Endothelial cell of umbilical vein (primary cell): Measurements from ENCODE around the gene AQP1. TPM values are rescaled to one million over a fixed set of nuclear protein-coding genes. Genes with fewer than 3 reads are reported as not detected.

Experiments used
- BruUV-seq: library from RNA; stranded (reverse); fragments of 400-500 nt; replicated peaks from 2 replicates; lab custom pipeline; 2021; lab: Mats Ljungman, UMichigan
- CTCF ChIA-PET: fragments of 300-600, 350-600 bp; sonication (Branson Sonifier 250); formaldehyde crosslinking; loops from one replicate; lab custom pipeline; 2021; ENCODE audit warnings: antibody characterized with exemption, inconsistent platforms; lab: Charles Lee
- POLR2A ChIA-PET: fragments of 300-600, 350-600 bp; sonication (Branson Sonifier 250); formaldehyde crosslinking; loops from one replicate; lab custom pipeline; 2021; ENCODE audit warnings: antibody characterized with exemption, inconsistent platforms; lab: Charles Lee
- DNase-seq: peaks from one replicate; pipeline ENCODE4 v3.0.0-alpha.2; 2011; ENCODE audit warnings: low read depth, low spot score
- FAIRE-seq: peaks from 2 replicates; lab custom pipeline; 2011; peaks lifted over from hg19 to GRCh38; lab: Jason Lieb, UNC
- H2AFZ ChIP-seq: 2 replicates; pipeline ENCODE4 v1.6.0; 2012; ENCODE audit warnings: low read depth, low read length, control low read depth, inconsistent platforms
- H3K27ac ChIP-seq: 2 replicates; pipeline ENCODE4 v1.5.1; 2011; ENCODE audit warnings: low read depth, mild to moderate bottlenecking, control low read depth, low read length, moderate library complexity; ENCODE audit not compliant: insufficient read depth
- H3K27me3 ChIP-seq, 2 experiments: 2 replicates each; pipeline versions ENCODE4 v1.6.0 to v1.6.1; 2011; ENCODE audit warnings: low read length in 2 of 2, mixed read lengths in 1 of 2; ENCODE audit not compliant: control insufficient read depth in 2 of 2, insufficient read depth in 2 of 2
- H3K36me3 ChIP-seq, 2 experiments: 2 replicates in 1 of 2; 3 replicates in 1 of 2; pipeline ENCODE4 v1.5.1; 2011; ENCODE audit warnings: low read length in 2 of 2, mild to moderate bottlenecking in 1 of 2, moderate library complexity in 1 of 2; ENCODE audit not compliant: control insufficient read depth in 2 of 2, insufficient read depth in 2 of 2; ENCODE audit errors: extremely low read depth in 1 of 2
- H3K4me1 ChIP-seq: 3 replicates; pipeline ENCODE4 v1.5.1; 2011; ENCODE audit warnings: mild to moderate bottlenecking, low read length; ENCODE audit not compliant: control insufficient read depth, insufficient read depth; ENCODE audit errors: extremely low read depth
- H3K4me2 ChIP-seq: 2 replicates; pipeline ENCODE4 v1.6.1; 2011; ENCODE audit warnings: low read length, control low read depth, mixed read lengths; ENCODE audit not compliant: insufficient read depth
- H3K4me3 ChIP-seq, 3 experiments: fragments of 200-600 bp in 1 of 3; sonication (generic), shearing (Covaris generic) in 1 of 3; replicated peaks in 1 of 3; 2 replicates each; pipeline ENCODE4 v1.5.1; 2011 to 2016; ENCODE audit warnings: control low read depth in 3 of 3, low read length in 3 of 3, mild to moderate bottlenecking in 2 of 3, inconsistent platforms in 1 of 3, low read depth in 1 of 3, moderate library complexity in 1 of 3; ENCODE audit not compliant: insufficient read depth in 1 of 3
- H3K79me2 ChIP-seq: 2 replicates; pipeline ENCODE4 v1.6.0; 2012; ENCODE audit warnings: low read length, inconsistent platforms; ENCODE audit not compliant: control insufficient read depth, insufficient read depth
- H3K9ac ChIP-seq: replicated peaks from 2 replicates; pipeline ENCODE3; 2011; ENCODE audit warnings: low read length, control low read depth; ENCODE audit not compliant: insufficient read depth; ENCODE audit errors: extremely low read depth
- H3K9me1 ChIP-seq: replicated peaks from 3 replicates; pipeline ENCODE4 v1.6.0; 2011; ENCODE audit warnings: mild to moderate bottlenecking, low read length; ENCODE audit not compliant: control insufficient read depth, insufficient read depth; ENCODE audit errors: extremely low read depth
- H3K9me3 ChIP-seq: replicated peaks from 2 replicates; pipeline ENCODE4 v1.5.1; 2012; ENCODE audit warnings: low read length, inconsistent platforms; ENCODE audit not compliant: control insufficient read depth, insufficient read depth
- H4K20me1 ChIP-seq: replicated peaks from 2 replicates; pipeline ENCODE3; 2011; ENCODE audit warnings: mild to moderate bottlenecking, low read length; ENCODE audit not compliant: control insufficient read depth, insufficient read depth; ENCODE audit errors: extremely low read depth
- EZH2 ChIP-seq: IDR thresholded peaks from 2 replicates; pipeline ENCODE4 v1.6.1; 2012; ENCODE audit warnings: borderline replicate concordance, low read depth, mild to moderate bottlenecking, moderate library complexity, low read length, inconsistent platforms; ENCODE audit not compliant: severe bottlenecking
- FOS ChIP-seq: IDR thresholded peaks from 2 replicates; pipeline ENCODE4 v1.6.1; 2011; ENCODE audit warnings: mild to moderate bottlenecking, low read length, moderate library complexity, borderline replicate concordance; ENCODE audit not compliant: insufficient read depth
- GATA2 ChIP-seq: IDR thresholded peaks from 2 replicates; pipeline ENCODE4 v1.7.0; 2011; ENCODE audit warnings: low read depth, mild to moderate bottlenecking, moderate library complexity, mixed read lengths, low read length; ENCODE audit not compliant: insufficient read length, insufficient read depth
- JUN ChIP-seq: IDR thresholded peaks from 2 replicates; pipeline ENCODE4 v1.6.1; 2011; ENCODE audit warnings: borderline replicate concordance, low read depth; ENCODE audit not compliant: insufficient read length, insufficient read depth
- MYC ChIP-seq: IDR thresholded peaks from one replicate; pipeline ENCODE4 v1.6.1; 2011; ENCODE audit warnings: mild to moderate bottlenecking, low read depth, low read length
- POLR2A ChIP-seq: IDR thresholded peaks from 2 replicates; pipeline ENCODE4 v1.6.1; 2012; ENCODE audit warnings: low read depth, mild to moderate bottlenecking, control low read depth, low read length
- POLR2AphosphoS5 ChIP-seq: IDR thresholded peaks from 2 replicates; pipeline ENCODE4 v1.6.1; 2012; ENCODE audit warnings: low read depth, mild to moderate bottlenecking, control low read depth, low read length, moderate library complexity; ENCODE audit not compliant: insufficient read depth
- dilution Hi-C: fragments of 300-500 bp; cut with MboI; formaldehyde crosslinking; loops from one replicate; pipeline ENCODE4 v1.15.0; 2019; ENCODE audit warnings: low sequenced_read_pairs; ENCODE audit not compliant: extremely low pct_ligation_motif_present
- intact Hi-C: fragments of 100-400 bp; cut with micrococcal nuclease; formaldehyde crosslinking; loops from one replicate; pipeline ENCODE4 v1.10.0; 2022
- polyA plus RNA-seq, 4 experiments: library from polyadenylated mRNA; depleted of rRNA in 3 of 4; stranded (reverse) in 3 of 4; unstranded in 1 of 4; fragments of >200 nt; gene quantifications; 2 replicates each; pipeline versions ENCODE4 v1.2.1 to v1.2.3, GENCODE V29; 2011 to 2012; ENCODE audit warnings: missing spikeins in 1 of 4
- total RNA-seq: library from RNA; stranded (reverse); gene quantifications from 2 replicates; pipeline ENCODE4 v1.2.3, GENCODE V29; 2021
- TF ChIP-seq, protein P1 (sequence below), 2 donors: IDR thresholded peaks; 1 replicate in 1 of 2; 2 replicates in 1 of 2; pipeline ENCODE4 v1.5.1; 2011; ENCODE audit warnings: low read length in 2 of 2, mild to moderate bottlenecking in 2 of 2, moderate library complexity in 2 of 2, control low read depth in 1 of 2, inconsistent platforms in 1 of 2, low read depth in 1 of 2; ENCODE audit not compliant: insufficient read depth in 1 of 2; ENCODE audit errors: extremely low read depth in 1 of 2
- TF ChIP-seq, protein P2 (sequence below): IDR thresholded peaks from 2 replicates; pipeline ENCODE4 v1.6.1; 2011; ENCODE audit not compliant: insufficient read depth, insufficient read length

The AQP1 gene
- total and polyA plus RNA-seq, 2 donors (not counting 3 experiments of a cell fraction or from before 2014, with no cell fraction given) = 11.7 to 15.9 TPM

DNA sequence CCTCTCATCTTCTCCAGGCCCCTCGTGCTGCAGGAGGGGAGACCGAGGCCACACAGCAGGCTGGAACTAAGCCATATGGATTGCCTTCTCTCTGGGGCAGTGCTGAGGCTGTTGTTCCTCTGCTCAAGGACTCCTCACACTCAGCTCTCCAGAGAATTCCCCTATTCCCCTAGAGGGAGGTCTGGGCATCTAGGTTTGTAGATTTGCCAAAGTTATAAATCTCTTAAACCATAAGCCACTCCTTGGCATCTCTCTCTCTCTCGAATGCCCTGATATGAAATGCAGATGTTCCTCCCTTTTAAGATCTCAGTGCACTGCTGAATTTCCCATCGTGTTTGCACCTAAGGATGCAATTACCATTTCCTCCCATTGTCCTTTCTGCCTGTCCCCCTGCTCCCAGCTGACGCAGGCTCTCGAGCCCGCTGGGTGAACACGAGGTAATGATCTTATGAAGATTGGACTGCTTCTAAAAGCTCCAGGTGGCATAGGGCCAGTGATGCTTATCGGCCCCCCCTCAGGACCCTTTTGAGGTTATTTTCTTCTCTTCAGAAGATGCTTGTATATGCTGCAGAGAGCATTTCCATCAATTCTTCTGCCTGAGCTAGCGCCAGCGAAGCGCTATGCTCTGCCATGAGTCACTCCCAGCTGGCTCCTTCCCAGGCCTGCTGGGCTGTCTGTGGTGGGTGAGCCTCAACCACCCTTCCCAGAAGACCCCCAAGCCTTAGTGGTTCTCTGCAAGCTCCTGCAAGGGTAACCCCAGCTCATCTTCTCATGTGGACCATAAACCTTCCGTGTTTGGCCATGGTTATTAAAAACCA lies 41.6 kb upstream of the AQP1 start:
- no peaks in the 10 kb centered on the region for H4K20me1 ChIP-seq
- no peak overlapping the region for H2AFZ ChIP-seq
- dilution Hi-C loops (no loop called here), intact Hi-C loops (loop anchor here (1.0 kb wide), 3 partner anchors 23 to 66 kb away; no protein-coding TSS in a partner anchor)
- TF ChIP-seq JUN = peak; percentile 38
- no peak for TF ChIP-seq MYC
- no peak for TF ChIP-seq EZH2
- peak; percentile 51 for TF ChIP-seq GATA2
- peak; percentile 67 for TF ChIP-seq FOS
- TF ChIP-seq, protein P1, sequence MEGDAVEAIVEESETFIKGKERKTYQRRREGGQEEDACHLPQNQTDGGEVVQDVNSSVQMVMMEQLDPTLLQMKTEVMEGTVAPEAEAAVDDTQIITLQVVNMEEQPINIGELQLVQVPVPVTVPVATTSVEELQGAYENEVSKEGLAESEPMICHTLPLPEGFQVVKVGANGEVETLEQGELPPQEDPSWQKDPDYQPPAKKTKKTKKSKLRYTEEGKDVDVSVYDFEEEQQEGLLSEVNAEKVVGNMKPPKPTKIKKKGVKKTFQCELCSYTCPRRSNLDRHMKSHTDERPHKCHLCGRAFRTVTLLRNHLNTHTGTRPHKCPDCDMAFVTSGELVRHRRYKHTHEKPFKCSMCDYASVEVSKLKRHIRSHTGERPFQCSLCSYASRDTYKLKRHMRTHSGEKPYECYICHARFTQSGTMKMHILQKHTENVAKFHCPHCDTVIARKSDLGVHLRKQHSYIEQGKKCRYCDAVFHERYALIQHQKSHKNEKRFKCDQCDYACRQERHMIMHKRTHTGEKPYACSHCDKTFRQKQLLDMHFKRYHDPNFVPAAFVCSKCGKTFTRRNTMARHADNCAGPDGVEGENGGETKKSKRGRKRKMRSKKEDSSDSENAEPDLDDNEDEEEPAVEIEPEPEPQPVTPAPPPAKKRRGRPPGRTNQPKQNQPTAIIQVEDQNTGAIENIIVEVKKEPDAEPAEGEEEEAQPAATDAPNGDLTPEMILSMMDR (IDR thresholded peaks at IDR 0.05; ENCODE audit: extremely low read depth in 1 of 2, insufficient read depth in 1 of 2, low read depth in 1 of 2, low read length in 2 of 2) = peak in 1 of 2 donors; percentile 9
- TF ChIP-seq, protein P2, sequence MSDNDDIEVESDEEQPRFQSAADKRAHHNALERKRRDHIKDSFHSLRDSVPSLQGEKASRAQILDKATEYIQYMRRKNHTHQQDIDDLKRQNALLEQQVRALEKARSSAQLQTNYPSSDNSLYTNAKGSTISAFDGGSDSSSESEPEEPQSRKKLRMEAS = peak; percentile 39
- TF ChIP-seq POLR2A = no peak
- TF ChIP-seq POLR2AphosphoS5 = no peak
- BruUV-seq = no TSS peak
- peak; percentile 88 for FAIRE-seq
- H3K79me2 ChIP-seq = no peaks in the 10 kb centered on the region
- no peaks in the 10 kb centered on the region for H3K9me1 ChIP-seq
- H3K4me1 ChIP-seq = peaks cover 19% of the 10 kb centered on the region
- H3K27me3 ChIP-seq = no peaks in the 10 kb centered on the region
- peaks cover 0 to 3% of the 10 kb centered on the region in 2 experiments for H3K36me3 ChIP-seq
- no peak overlapping the region for H3K4me3 ChIP-seq
- DNase-seq = peak; percentile 93
- H3K9ac ChIP-seq = no peak overlapping the region
- H3K27ac ChIP-seq = peak overlapping the region; percentile 36
- H3K4me2 ChIP-seq = peak overlapping the region; percentile 31
- CTCF ChIA-PET = interaction anchor here (0.8 to 2.1 kb wide), 12 partner anchors 10 to 253 kb away, joined by 3 to 10 read pairs (median 4); no protein-coding TSS in a partner anchor
- POLR2A ChIA-PET = interaction anchor here (1.0 kb wide), 1 partner anchor 41 kb away, joined by 6 read pairs; the partner anchor contains the start of gene AQP1
- no peaks in the 10 kb centered on the region for H3K9me3 ChIP-seq
